Left ventricle myocardium inferior (tissue), 1 donor: Measurements from ENCODE around the gene SLC39A11. TPM values are rescaled to one million over a fixed set of nuclear protein-coding genes. Genes with fewer than 3 reads are reported as not detected.

Experiments used
- DNase-seq: peaks from one replicate; pipeline ENCODE4 v3.0.0-alpha.2; 2020
- H3K27ac ChIP-seq: fragments of 200-600 bp; replicated peaks from 2 replicates; pipeline ENCODE4 v1.8.0; 2021
- H3K27me3 ChIP-seq: fragments of 200-600 bp; 2 replicates; pipeline ENCODE4 v1.8.0; 2021; ENCODE audit warnings: low read depth
- H3K36me3 ChIP-seq: fragments of 200-600 bp; 2 replicates; pipeline ENCODE4 v1.8.0; 2021
- H3K4me1 ChIP-seq: fragments of 200-600 bp; 2 replicates; pipeline ENCODE4 v1.8.0; 2021
- H3K4me3 ChIP-seq: fragments of 200-600 bp; 2 replicates; pipeline ENCODE4 v1.8.0; 2021; ENCODE audit warnings: mild to moderate bottlenecking, moderate library complexity
- H3K9me3 ChIP-seq: fragments of 200-600 bp; replicated peaks from 2 replicates; pipeline ENCODE4 v1.8.0; 2021
- intact Hi-C: fragments of 100-400 bp; cut with micrococcal nuclease; formaldehyde crosslinking; loops from one replicate; pipeline ENCODE4 v1.11.0; 2022
- total RNA-seq: library from RNA; stranded (reverse); fragmentation: NEBNext Ultra II Directional; extraction: Animal tissue kit (Norgen Biotek cat#: 25700); gene quantifications from one replicate; pipeline ENCODE4 v1.2.1, GENCODE V29; 2021
- TF ChIP-seq, protein P1 (sequence below): fragments of 200-600 bp; IDR thresholded peaks from 2 replicates; pipeline ENCODE4 v1.8.0; 2021; ENCODE audit warnings: antibody characterized with exemption, mild to moderate bottlenecking, borderline replicate concordance
- donor health status: DM: no; HTN: yes; CAD: no; lungs with severe emphysema.

SLC39A11 gene
- total RNA-seq, 1 donor from 2014 or later: 6.4 TPM

DNA sequence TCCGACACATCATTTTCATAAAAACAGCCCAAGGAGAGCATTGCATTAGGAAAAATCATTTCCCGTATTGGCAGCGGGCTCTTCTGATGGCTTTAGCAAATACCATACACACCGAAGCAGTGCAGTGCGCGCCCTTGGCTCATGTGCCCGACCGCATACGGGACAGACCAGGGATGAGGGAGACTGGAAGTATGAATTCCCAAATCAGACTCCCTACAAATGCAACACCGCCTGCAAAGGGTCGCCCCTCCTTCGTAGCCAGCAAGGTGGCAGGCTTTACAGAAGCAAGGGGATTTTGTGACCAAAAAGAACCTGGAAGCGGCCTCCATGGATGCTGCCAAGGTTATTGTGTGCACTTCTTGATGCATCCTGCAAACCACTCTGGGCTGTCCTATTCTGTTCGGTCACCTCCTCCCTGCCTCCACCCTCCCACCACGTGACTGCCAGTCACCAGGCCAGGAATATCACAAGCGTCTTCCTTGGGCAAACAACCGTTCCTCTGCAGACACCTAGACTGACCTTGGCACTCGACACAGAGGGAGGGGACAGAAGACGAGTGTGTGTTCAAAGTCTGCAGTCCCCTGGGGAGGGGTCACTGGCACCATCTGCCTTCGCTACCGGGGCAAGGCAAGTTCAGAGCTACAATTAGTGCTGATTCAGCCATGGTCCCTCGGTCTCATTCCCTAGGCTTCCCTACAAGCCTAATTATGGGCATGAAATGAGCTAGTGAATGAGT is 460.4 kb downstream of the SLC39A11 start:
- H3K9me3 ChIP-seq: peaks cover 14% of the 10 kb centered on the region
- TF ChIP-seq, protein P1, sequence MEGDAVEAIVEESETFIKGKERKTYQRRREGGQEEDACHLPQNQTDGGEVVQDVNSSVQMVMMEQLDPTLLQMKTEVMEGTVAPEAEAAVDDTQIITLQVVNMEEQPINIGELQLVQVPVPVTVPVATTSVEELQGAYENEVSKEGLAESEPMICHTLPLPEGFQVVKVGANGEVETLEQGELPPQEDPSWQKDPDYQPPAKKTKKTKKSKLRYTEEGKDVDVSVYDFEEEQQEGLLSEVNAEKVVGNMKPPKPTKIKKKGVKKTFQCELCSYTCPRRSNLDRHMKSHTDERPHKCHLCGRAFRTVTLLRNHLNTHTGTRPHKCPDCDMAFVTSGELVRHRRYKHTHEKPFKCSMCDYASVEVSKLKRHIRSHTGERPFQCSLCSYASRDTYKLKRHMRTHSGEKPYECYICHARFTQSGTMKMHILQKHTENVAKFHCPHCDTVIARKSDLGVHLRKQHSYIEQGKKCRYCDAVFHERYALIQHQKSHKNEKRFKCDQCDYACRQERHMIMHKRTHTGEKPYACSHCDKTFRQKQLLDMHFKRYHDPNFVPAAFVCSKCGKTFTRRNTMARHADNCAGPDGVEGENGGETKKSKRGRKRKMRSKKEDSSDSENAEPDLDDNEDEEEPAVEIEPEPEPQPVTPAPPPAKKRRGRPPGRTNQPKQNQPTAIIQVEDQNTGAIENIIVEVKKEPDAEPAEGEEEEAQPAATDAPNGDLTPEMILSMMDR: no peak
- no peak overlapping the region for H3K27ac ChIP-seq
- no peak for DNase-seq
- intact Hi-C loops: no loop called here
- peaks cover 6% of the 10 kb centered on the region for H3K4me1 ChIP-seq
- peaks cover 7% of the 10 kb centered on the region for H3K27me3 ChIP-seq
- H3K36me3 ChIP-seq: no peaks in the 10 kb centered on the region
- no peak overlapping the region for H3K4me3 ChIP-seq

DNA sequence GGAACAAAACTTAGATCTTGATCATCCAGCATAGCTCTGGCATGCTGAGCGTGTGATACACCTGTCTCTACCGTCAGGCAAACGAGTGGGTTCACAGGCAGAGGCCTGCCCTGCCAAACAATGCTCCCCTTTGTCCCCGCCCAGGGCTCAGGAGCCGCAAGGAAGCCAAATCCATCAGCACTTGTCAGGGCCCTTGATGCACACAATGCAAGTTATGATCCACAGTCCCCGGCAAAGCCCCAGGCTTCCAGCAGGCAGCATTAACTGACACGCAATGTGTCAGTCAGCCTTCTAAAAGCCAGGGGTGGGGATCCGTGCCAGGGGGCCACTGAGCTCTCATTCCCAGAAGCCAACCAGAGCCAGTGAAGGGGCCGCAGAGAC is 460.9 kb downstream of the SLC39A11 start:
- Histone ChIP-seq H3K4me3 (no peak overlapping the region), H3K4me1 (peaks cover 6% of the 10 kb centered on the region), H3K27me3 (peaks cover 7% of the 10 kb centered on the region), H3K9me3 (peaks cover 14% of the 10 kb centered on the region), H3K36me3 (no peaks in the 10 kb centered on the region), H3K27ac (no peak overlapping the region)
- TF ChIP-seq, protein P1: no peak
- intact Hi-C loops: no loop called here
- no peak for DNase-seq

DNA sequence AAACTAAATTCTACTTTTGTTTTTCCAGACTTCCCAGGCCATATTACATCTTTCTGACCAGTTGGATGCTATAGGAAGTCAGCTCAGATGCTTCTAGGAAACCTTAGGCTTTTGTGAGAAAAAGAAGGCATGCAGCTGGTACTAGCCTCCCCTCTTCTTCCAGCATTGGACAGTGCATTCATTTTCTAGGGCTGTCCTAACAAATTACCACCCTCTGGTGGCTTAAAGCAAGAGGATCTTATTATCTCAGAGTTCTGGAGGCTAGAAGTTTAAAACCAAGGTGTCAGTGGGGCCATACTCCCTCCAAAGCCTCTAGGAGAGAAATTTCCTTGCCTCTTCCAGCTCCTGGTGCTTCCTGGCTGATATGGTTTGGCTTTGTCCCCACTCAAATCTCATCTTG is 467.8 kb downstream of the SLC39A11 start:
- H3K36me3 ChIP-seq: no peaks in the 10 kb centered on the region
- H3K4me3 ChIP-seq: no peak overlapping the region
- intact Hi-C loops: no loop called here
- H3K9me3 ChIP-seq: peaks cover 14% of the 10 kb centered on the region
- no peaks in the 10 kb centered on the region for H3K4me1 ChIP-seq
- peaks cover 48% of the 10 kb centered on the region for H3K27me3 ChIP-seq
- TF ChIP-seq, protein P1: no peak
- no peak overlapping the region for H3K27ac ChIP-seq
- no peak for DNase-seq

DNA sequence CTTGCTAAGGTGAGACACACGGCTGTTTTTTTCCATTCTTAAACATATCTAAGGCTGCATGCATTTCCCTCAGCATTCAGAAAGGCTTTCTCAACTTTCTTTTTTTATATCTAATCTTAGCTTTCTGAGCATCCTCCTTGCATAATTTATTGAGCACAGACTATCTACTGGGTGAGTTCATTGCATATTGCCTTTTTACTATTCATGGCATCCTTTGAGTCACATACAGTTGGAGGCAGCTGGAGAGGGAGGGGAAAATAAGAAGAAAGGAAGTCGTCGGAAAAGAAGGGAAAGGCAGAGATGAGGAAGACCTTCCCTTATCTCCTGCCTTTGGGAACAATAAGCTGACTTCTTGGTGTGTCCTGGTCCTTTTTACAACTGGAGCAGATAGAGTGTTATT is 468.3 kb downstream of the SLC39A11 start:
- Histone ChIP-seq H3K36me3 (no peaks in the 10 kb centered on the region), H3K4me1 (no peaks in the 10 kb centered on the region), H3K9me3 (peaks cover 12% of the 10 kb centered on the region), H3K4me3 (no peak overlapping the region), H3K27ac (no peak overlapping the region), H3K27me3 (peaks cover 53% of the 10 kb centered on the region)
- no peak for DNase-seq
- TF ChIP-seq, protein P1: no peak
- intact Hi-C loops: no loop called here

GRCh38 chr17:72622661-72623433 is 469.6 kb downstream of the SLC39A11 start:
- Histone ChIP-seq H3K4me3 (no peak overlapping the region), H3K27me3 (peaks cover 66% of the 10 kb centered on the region), H3K9me3 (no peaks in the 10 kb centered on the region), H3K36me3 (no peaks in the 10 kb centered on the region), H3K4me1 (no peaks in the 10 kb centered on the region), H3K27ac (no peak overlapping the region)
- TF ChIP-seq, protein P1: no peak
- no peak for DNase-seq
- intact Hi-C loops: no loop called here
